GM18873 (cell line): ENCODE measurements around the gene JDP2.
"Not testable (repeated sequence)": the region's sequence is repeated elsewhere in the genome, so short reads cannot be mapped to it uniquely, and the experiment has no call there.

ENCODE experiments used
- ATAC-seq: cut with Tn5 transposase; IDR thresholded peaks from one replicate; pipeline ENCODE4 v1.9.1; 2021; ENCODE audit warnings: mild to moderate bottlenecking, moderate library complexity, moderate number of reproducible peaks; ENCODE audit not compliant: unreplicated experiment, low FRiP score

Gene JDP2, protein sequence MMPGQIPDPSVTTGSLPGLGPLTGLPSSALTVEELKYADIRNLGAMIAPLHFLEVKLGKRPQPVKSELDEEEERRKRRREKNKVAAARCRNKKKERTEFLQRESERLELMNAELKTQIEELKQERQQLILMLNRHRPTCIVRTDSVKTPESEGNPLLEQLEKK

DNA sequence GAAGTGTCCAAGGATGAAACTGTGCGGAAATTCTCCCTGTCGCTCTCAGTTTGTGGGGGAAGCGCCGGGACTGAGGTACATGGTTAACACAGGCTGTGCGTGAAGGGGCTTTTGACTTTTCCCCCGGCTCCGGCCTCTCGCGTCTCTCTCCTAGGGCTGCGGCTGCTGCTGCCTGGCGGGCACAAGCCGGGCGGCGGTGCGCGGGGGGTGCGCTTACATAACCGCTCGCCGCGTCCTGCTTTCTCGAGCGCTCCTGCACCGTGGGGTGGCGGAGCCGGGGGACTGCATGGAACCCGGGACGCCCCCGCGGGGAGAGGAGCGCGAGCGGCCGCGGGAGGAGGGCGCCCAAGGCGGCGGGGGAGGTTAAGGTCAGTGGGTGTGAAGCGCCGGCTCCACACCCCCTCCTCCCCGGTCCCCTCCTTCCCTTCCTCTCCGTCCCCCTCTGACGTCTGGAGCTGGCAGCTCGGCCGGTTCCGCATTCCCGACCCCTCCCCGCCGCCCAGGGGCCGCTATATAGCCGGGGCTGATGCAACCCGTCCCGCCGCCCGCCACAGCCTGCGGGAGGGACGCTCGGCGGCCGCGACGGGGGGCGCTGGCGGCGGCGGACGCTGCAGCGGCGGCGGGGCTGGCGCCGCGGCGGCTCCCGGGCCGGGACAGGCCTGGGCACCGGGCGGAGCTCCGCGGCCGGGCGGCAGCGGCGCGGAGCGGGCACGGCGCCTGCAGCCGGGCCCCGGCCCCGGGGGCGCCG, at the start of gene JDP2:
Gene JDP2, plus strand, starts transcription at position 541 of the 748 bp plus-strand sequence. CDS start 9,899 bp downstream, outside the sequence.
- no peak for ATAC-seq

DNA sequence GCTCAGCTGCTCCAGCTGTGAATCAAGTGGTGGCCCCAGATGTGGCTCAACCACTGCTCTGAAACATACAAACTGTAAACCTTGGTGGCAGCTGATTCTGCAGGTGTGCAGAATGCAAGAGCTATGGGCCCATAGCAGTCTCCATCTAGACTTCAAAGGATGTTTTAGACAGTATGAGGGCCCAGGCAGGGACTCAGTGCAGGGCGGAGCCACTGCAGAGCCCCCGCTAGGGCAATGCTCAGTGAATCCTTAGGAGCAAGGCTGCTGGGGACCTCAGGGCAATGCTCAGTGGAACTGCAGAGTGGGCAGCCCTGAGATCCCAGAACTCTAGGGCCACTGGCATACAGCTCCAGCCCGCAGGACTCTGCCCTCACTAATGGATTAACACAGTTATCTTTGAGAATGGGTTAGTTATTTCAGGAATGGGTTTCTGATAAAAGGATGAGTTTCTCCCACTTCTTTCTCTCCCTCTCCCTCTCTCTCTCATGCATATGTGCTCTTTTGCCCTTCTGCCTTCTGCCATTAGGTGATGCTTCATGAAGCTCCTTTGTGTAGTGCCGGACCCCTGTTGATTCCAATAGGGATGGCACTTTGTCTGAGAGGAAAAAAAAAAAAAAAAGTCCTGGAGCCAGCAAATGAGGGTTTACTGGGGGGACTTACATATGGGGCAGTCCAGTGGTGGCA, 48.4 kb upstream of the JDP2 start:
- no peak for ATAC-seq

DNA sequence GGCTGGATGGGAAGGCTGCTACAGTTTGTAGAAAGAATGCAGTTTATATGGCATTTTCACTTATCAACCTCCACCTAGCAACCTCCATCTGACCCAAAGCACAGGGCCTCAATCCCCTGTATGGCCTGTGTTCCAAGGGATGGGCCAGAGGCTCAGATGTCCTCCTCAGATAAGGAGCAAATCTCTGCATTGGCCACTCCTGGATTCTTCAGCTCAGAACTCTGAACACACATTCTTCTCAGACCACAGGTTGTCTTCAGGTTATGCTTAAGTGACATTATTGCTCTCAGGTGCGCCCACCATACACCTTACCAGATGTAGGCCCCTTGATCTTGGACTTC, 47.9 kb upstream of the JDP2 start:
- ATAC-seq: no peak

GRCh38 chr14:75380656-75381055, 47.2 kb upstream of the JDP2 start:
- ATAC-seq: no peak

GRCh38 chr14:75381642-75382041, 46.2 kb upstream of the JDP2 start:
- ATAC-seq: no peak

DNA sequence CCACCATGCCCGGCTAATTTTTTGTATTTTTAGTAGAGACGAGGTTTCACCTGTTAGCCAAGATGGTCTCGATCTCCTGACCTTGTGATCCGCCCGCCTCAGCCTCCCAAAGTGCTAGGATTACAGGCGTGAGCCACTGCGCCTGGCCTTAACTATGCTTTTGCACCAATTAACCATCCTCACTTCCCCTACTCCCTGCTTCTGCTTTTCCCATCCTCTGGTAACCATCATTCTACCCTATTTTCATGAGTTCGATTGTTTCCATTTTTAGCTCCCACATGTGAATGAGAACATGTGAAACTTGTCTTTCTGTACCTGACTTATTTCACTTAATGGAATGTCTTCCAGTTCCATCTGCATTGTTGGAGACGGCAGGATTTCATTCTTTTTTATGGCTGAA, 44.6 kb upstream of the JDP2 start:
- ATAC-seq: not testable (repeated sequence)

- ATAC-seq: no peak
These were observed 44.1 kb upstream of the JDP2 start for GRCh38 chr14:75383721-75384120.

DNA sequence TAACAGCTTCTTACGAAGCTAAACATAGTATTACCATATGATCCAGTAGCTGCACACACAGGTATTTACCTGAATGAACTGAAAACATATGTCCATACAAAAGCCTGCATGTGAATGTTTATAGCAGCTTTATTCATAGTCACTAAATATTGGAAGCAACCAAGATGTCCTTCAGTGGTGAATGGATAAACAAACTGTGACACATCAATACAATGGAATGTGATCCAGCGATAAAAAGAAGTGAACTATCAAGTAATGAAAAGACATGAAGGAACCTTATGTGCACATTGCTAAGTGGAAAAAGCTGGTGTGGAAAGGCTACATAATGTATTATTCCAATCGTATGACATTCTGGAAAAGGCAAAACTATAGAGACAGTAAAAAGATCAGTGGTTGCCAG, 38.1 kb upstream of the JDP2 start:
- no peak for ATAC-seq

DNA sequence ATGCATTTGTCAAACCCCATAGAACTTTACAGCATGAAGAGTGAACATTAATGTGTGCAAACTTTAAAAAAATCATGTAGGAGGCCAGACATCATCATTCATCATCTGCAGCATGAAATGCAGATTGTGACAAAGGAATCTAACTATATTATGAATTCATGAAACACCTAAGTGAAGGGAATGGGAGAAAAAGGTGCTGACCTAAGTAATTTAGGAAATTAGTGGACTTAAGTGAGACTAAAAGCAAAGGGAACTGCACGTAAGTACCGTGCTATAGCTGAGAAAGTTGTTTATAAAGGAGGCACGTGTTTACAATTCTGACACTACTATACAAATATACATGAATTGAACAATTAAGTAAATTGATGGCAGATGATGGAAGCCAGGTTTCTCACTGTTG, 37.6 kb upstream of the JDP2 start:
- ATAC-seq: no peak

DNA sequence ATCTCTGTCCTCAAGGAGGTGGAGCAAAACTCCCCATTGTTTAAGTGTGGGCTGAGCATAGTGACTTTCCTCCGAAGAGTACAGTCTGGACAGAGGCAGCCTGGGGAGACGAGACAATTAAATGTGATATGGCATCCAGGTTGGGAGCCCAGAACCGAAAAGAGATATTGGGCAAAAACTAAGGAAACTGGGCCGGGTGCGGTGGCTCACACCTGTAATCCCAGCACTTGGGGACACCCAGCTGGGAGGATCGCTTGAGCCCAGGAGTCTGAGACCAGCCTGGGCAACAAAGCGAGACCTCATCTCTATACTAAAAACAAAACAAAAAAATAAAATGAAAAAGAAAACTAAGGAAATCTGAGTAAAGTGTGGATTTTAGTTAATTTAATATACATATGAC, 35.9 kb upstream of the JDP2 start:
- no peak for ATAC-seq

GRCh38 chr14:75392686-75393641, 34.9 kb upstream of the JDP2 start:
- no peak for ATAC-seq

- ATAC-seq: no peak
These were observed 34.0 kb upstream of the JDP2 start for GRCh38 chr14:75393794-75394193.

GRCh38 chr14:75395862-75396261, 32.0 kb upstream of the JDP2 start:
- no peak for ATAC-seq

DNA sequence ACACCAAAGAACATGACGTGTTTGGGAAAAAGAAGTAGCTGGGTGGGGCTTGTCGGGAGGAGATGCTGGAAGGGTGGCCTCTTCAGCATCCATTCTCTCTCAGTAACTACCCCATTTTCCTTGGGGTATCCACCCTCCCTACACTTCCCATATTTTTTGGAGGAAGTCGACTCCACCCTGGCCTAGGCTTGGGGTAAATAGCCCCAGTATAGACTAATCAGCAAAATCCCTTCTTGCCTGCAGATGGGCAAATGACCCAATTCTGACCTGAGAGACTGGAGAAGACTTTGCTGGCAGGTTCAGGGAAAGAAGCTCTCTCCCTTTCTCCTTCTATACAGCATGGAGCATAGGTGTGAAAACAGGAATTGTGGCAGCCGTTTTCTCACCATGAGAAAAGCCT, 28.5 kb upstream of the JDP2 start:
- no peak for ATAC-seq

GRCh38 chr14:75399843-75400775, 27.7 kb upstream of the JDP2 start:
- no peak for ATAC-seq

DNA sequence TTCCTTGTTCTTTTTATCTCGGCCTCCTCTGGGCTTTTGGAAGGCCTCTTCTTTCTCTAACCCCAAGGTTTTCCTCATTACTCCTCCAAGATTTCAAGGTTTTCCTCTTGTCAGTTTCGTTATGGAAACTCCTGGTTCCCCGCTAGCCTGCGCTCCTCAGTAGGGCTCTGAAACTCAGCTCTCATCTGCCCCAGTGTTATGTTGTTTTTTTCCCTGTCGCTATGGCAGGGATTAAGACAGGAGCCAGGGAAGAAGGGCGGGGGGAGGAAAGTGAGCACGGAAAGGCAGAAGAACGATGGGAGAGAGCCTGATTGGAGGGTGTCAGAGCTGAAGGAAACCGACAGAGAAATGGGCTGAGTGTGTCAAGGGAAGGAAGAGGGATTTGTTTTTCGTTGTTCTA, 26.5 kb upstream of the JDP2 start:
- ATAC-seq: no peak

- ATAC-seq: no peak
These were observed 24.9 kb upstream of the JDP2 start for GRCh38 chr14:75402867-75403413.

DNA sequence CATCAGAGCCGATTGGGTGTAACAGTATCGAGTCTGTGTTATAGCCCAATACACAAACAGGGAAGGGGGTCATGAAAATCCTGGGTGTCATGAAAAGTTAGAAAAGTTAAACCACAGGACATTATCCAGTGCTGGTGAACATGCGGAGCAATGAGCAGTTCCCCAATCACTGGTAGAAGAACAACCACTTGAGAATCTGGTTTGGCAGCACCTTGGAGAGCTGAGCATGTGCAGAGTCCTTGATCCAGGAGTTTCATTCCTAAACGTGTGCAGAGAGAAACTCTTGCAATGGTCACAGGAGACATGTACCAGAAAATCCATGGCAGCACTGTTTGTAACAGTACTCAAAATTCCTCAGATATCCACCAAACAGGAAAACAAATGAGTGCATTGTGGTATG, 23.0 kb upstream of the JDP2 start:
- ATAC-seq: no peak

GRCh38 chr14:75406102-75406501, 21.7 kb upstream of the JDP2 start:
- no peak for ATAC-seq
